NCI-H2196 (cell line): ENCODE data around the gene GBGT1.
A peak's percentile ranks its signal among the peaks of the same experiment; 100 is the strongest.

Source experiments
- DNase-seq: peaks from one replicate; lab custom pipeline; 2025; ENCODE audit not compliant: unreplicated experiment; lab: John Stamatoyannopoulos, UW

The GBGT1 gene

GRCh38 chr9:133165452-133165730 lies 1.7 kb upstream of the GBGT1 start:
- DNase-seq = no peak

- no peak for DNase-seq
Observed at GRCh38 chr9:133164191-133164590, 477 bp upstream of the GBGT1 start.

- DNase-seq = no peak
Observed at GRCh38 chr9:133162861-133163503, 732 bp downstream of the GBGT1 start.

- DNase-seq = no peak
Observed at GRCh38 chr9:133161547-133161950, 2.2 kb downstream of the GBGT1 start.

- peak; percentile 46 for DNase-seq
Observed at GRCh38 chr9:133160742-133161546, 2.8 kb downstream of the GBGT1 start.

- no peak for DNase-seq
Observed at GRCh38 chr9:133158695-133159094, 5.0 kb downstream of the GBGT1 start.

- DNase-seq = no peak
Observed at GRCh38 chr9:133155156-133155555, 8.6 kb downstream of the GBGT1 start.

- DNase-seq = no peak
Observed at GRCh38 chr9:133154097-133154989, 9.4 kb downstream of the GBGT1 start.

- DNase-seq = no peak
Observed at GRCh38 chr9:133153227-133154096, 10.3 kb downstream of the GBGT1 start.

- no peak for DNase-seq
Observed at GRCh38 chr9:133151601-133152525, 11.9 kb downstream of the GBGT1 start.

GRCh38 chr9:133151041-133151440 lies 12.7 kb downstream of the GBGT1 start:
- DNase-seq = no peak

GRCh38 chr9:133149130-133150015 lies 14.3 kb downstream of the GBGT1 start:
- peak; percentile 97 for DNase-seq

- no peak for DNase-seq
Observed at GRCh38 chr9:133148199-133149129, 15.2 kb downstream of the GBGT1 start.

GRCh38 chr9:133147412-133148198 lies 16.1 kb downstream of the GBGT1 start:
- DNase-seq = peak; percentile 81

GRCh38 chr9:133146746-133147411 lies 16.8 kb downstream of the GBGT1 start:
- DNase-seq = no peak
